ENCODE results near the gene FBXO22. TPM values are rescaled to one million over a fixed set of nuclear protein-coding genes. Genes with fewer than 3 reads are reported as not detected.

Gene FBXO22
- total and polyA plus RNA-seq, 2 of the 13 experiments (the other 11 are each of a cell fraction or from before 2014, with no cell fraction given): 45.7 to 112 TPM

- Histone ChIP-seq H2AFZ (ENCODE audit: low read length) (no peak overlapping the region), H4K20me1 (ENCODE audit: insufficient read depth, low read length) (no peaks in the 10 kb centered on the region), H3K27me3 (ENCODE audit: control insufficient read depth in 1 of 2, insufficient read depth in 2 of 2, low read length in 2 of 2) (no peaks in the 10 kb centered on the region), H3K9ac (ENCODE audit: insufficient read depth, low read depth, low read length) (no peak overlapping the region), H3K27ac (ENCODE audit: extremely low read length, insufficient read depth, low read length) (no peak overlapping the region), H3K9me3 (ENCODE audit: low read length) (no peaks in the 10 kb centered on the region), H3K4me1 (ENCODE audit: insufficient read depth, low read length) (peaks cover 8% of the 10 kb centered on the region), H3K4me3 (replicated peaks in 1 of 3; ENCODE audit: insufficient read depth in 1 of 3, low read depth in 2 of 3, low read length in 3 of 3) (no peak overlapping the region), H3K4me2 (ENCODE audit: low read depth, low read length) (no peak overlapping the region), H3K79me2 (ENCODE audit: insufficient read depth, low read length) (no peaks in the 10 kb centered on the region), H3K36me3 (replicated peaks in 1 of 2; ENCODE audit: control insufficient read depth in 1 of 2, insufficient read depth in 2 of 2, low read length in 2 of 2) (peaks cover 0 to 7% of the 10 kb centered on the region in 2 experiments; a peak in 1 of 5 replicates)
- ATAC-seq (no peak), DNase-seq (ENCODE audit: low spot score) (no peak), FAIRE-seq (no peak)
- CTCF ChIA-PET (ENCODE audit: low intra/inter-chr PET ratio, low total read pairs): no interaction called here
- POLR2A ChIA-PET: no interaction called here
- in situ Hi-C loops (cut with HindIII; ENCODE audit: extremely low pct_ligation_motif_present, low pct_unique_long_range_greater_than_20kb) (no loop called here), intact Hi-C loops (cut with micrococcal nuclease; ENCODE audit: unreplicated experiment) (no loop called here)
- WGBS (ENCODE audit: low lambda C conversion rate): 100% methylated on average over 2 of the region's 2 CpGs
- no TSS peak for BruUV-seq (replicated peaks)
- no peak for TF ChIP-seq SNAPC5 (CRISPR knock-in tag; IDR thresholded peaks at IDR 0.05; ENCODE audit: borderline replicate concordance)
- TF ChIP-seq ZNF788 (CRISPR knock-in tag; IDR thresholded peaks at IDR 0.05; ENCODE audit: borderline replicate concordance): no peak
- no peak for TF ChIP-seq SALL1 (CRISPR knock-in tag; IDR thresholded peaks at IDR 0.05)
- no peak for TF ChIP-seq DNMT3B (CRISPR knock-in tag; conservative IDR thresholded peaks at IDR 0.05)
- TF ChIP-seq TEF (CRISPR knock-in tag; IDR thresholded peaks at IDR 0.05): no peak
- TF ChIP-seq PLSCR1 (CRISPR knock-in tag; IDR thresholded peaks at IDR 0.05; ENCODE audit: borderline replicate concordance): no peak
- no peak for TF ChIP-seq ZNF3 (CRISPR knock-in tag; IDR thresholded peaks at IDR 0.05)
- TF ChIP-seq GLMP (CRISPR knock-in tag; IDR thresholded peaks at IDR 0.05; ENCODE audit: borderline replicate concordance): no peak
- TF ChIP-seq ZFP90 (CRISPR knock-in tag; IDR thresholded peaks at IDR 0.05; ENCODE audit: borderline replicate concordance): no peak
- TF ChIP-seq ZNF121 (CRISPR knock-in tag; IDR thresholded peaks at IDR 0.05): no peak
- TF ChIP-seq BATF2 (CRISPR knock-in tag; IDR thresholded peaks at IDR 0.05): no peak
- TF ChIP-seq JUNB (CRISPR knock-in tag; IDR thresholded peaks at IDR 0.05; ENCODE audit: borderline replicate concordance): no peak
- TF ChIP-seq PHB2 (IDR thresholded peaks at IDR 0.05; ENCODE audit: partially characterized antibody): no peak
Measured at GRCh38 chr15:75895731-75896130, 7.9 kb upstream of the FBXO22 start.

All from HepG2 (cell line).